Effector memory CD8-positive, alpha-beta T cell (primary cell): ENCODE results near the gene ENTPD1.
"Not testable (repeated sequence)": the region's sequence is repeated elsewhere in the genome, so short reads cannot be mapped to it uniquely, and the experiment has no call there.

Experiments used
- ATAC-seq: fragments of 150-1000 bp; cut with Tn5 transposase; replicated peaks from 2 replicates; pipeline ENCODE4 v1.10.0; 2021; ENCODE audit warnings: mild to moderate bottlenecking, moderate library complexity
- DNase-seq, 3 experiments: peaks; one replicate each; pipeline ENCODE4 v3.0.0; 2021
- H3K27ac Mint-ChIP-seq, 2 donors: one replicate each; pipeline ENCODE4 v1.8.0; 2022; ENCODE audit warnings: mild to moderate bottlenecking in 2 of 2, mixed read lengths in 2 of 2, moderate library complexity in 2 of 2
- H3K27me3 Mint-ChIP-seq, 2 donors: one replicate each; pipeline ENCODE4 v1.8.0; 2022; ENCODE audit warnings: mixed read lengths in 2 of 2
- H3K36me3 Mint-ChIP-seq: one replicate; pipeline ENCODE4 v1.8.0; 2022; ENCODE audit warnings: mild to moderate bottlenecking, moderate library complexity, mixed read lengths; ENCODE audit not compliant: insufficient read depth
- H3K4me1 Mint-ChIP-seq, 2 donors: one replicate each; pipeline ENCODE4 v1.8.0; 2022; ENCODE audit warnings: low read depth in 2 of 2, mixed read lengths in 2 of 2
- H3K4me3 Mint-ChIP-seq, 2 donors: one replicate each; pipeline ENCODE4 v1.8.0; 2022; ENCODE audit warnings: mild to moderate bottlenecking in 2 of 2, mixed read lengths in 2 of 2, moderate library complexity in 2 of 2
- H3K9me3 Mint-ChIP-seq, 2 donors: one replicate each; pipeline ENCODE4 v1.8.0; 2022; ENCODE audit warnings: mixed read lengths in 2 of 2

Gene ENTPD1

GRCh38 chr10:95847007-95847406 lies 91.0 kb downstream of the ENTPD1 start:
- no peak for ATAC-seq
- Mint-ChIP-seq H3K27me3 (peaks cover 0 to 11% of the 10 kb centered on the region in 2 donors), H3K4me1 (no peaks in the 10 kb centered on the region), H3K27ac (no peak overlapping the region), H3K9me3 (no peaks in the 10 kb centered on the region), H3K4me3 (no peak overlapping the region), H3K36me3 (no peaks in the 10 kb centered on the region)
- no peak for DNase-seq

- no peak overlapping the region for H3K4me3 Mint-ChIP-seq
- ATAC-seq (no peak), DNase-seq (no peak)
- H3K4me1 Mint-ChIP-seq = no peaks in the 10 kb centered on the region
- no peaks in the 10 kb centered on the region for H3K9me3 Mint-ChIP-seq
- peaks cover 0 to 5% of the 10 kb centered on the region in 2 donors for H3K27me3 Mint-ChIP-seq
- H3K27ac Mint-ChIP-seq = no peak overlapping the region
- H3K36me3 Mint-ChIP-seq = no peaks in the 10 kb centered on the region
Observed at GRCh38 chr10:95848841-95849240, 92.9 kb downstream of the ENTPD1 start.

- Mint-ChIP-seq H3K36me3 (no peaks in the 10 kb centered on the region), H3K4me1 (no peaks in the 10 kb centered on the region), H3K27me3 (peaks cover 2 to 8% of the 10 kb centered on the region in 2 donors), H3K4me3 (no peak overlapping the region), H3K9me3 (no peaks in the 10 kb centered on the region), H3K27ac (no peak overlapping the region)
- no peak for DNase-seq
- no peak for ATAC-seq
Observed at GRCh38 chr10:95850791-95851190, 94.8 kb downstream of the ENTPD1 start.

- Mint-ChIP-seq H3K9me3 (no peaks in the 10 kb centered on the region), H3K4me1 (peaks cover 6 to 7% of the 10 kb centered on the region in 2 donors), H3K36me3 (no peaks in the 10 kb centered on the region), H3K4me3 (no peak overlapping the region), H3K27me3 (peaks cover 16 to 25% of the 10 kb centered on the region in 2 donors), H3K27ac (no peak overlapping the region)
- DNase-seq = no peak
- no peak for ATAC-seq
Observed at GRCh38 chr10:95860166-95860940, 104.4 kb downstream of the ENTPD1 start.

- Mint-ChIP-seq H3K4me1 (peaks cover 6 to 7% of the 10 kb centered on the region in 2 donors), H3K27ac (no peak overlapping the region), H3K27me3 (peaks cover 11 to 17% of the 10 kb centered on the region in 2 donors), H3K9me3 (no peaks in the 10 kb centered on the region), H3K4me3 (no peak overlapping the region), H3K36me3 (no peaks in the 10 kb centered on the region)
- DNase-seq (no peak), ATAC-seq (no peak)
Observed at GRCh38 chr10:95861386-95861785, 105.4 kb downstream of the ENTPD1 start.

GRCh38 chr10:95864906-95865813 lies 109.2 kb downstream of the ENTPD1 start:
- peaks cover 6 to 7% of the 10 kb centered on the region in 2 donors for H3K4me1 Mint-ChIP-seq
- no peaks in the 10 kb centered on the region for H3K27me3 Mint-ChIP-seq
- H3K9me3 Mint-ChIP-seq = no peaks in the 10 kb centered on the region
- DNase-seq (peak; percentile 15 to 51 (median 45)), ATAC-seq (peak; percentile 99)
- H3K4me3 Mint-ChIP-seq = no peak overlapping the region
- peak overlapping the region in 1 of 2 donors; percentile 80 for H3K27ac Mint-ChIP-seq
- no peaks in the 10 kb centered on the region for H3K36me3 Mint-ChIP-seq

GRCh38 chr10:95865814-95866466 lies 110.0 kb downstream of the ENTPD1 start:
- DNase-seq (no peak), ATAC-seq (no peak)
- H3K36me3 Mint-ChIP-seq = peaks cover 3% of the 10 kb centered on the region
- H3K27me3 Mint-ChIP-seq = no peaks in the 10 kb centered on the region
- no peak overlapping the region for H3K27ac Mint-ChIP-seq
- no peaks in the 10 kb centered on the region for H3K9me3 Mint-ChIP-seq
- no peak overlapping the region for H3K4me3 Mint-ChIP-seq
- H3K4me1 Mint-ChIP-seq = peaks cover 6 to 7% of the 10 kb centered on the region in 2 donors

- H3K36me3 Mint-ChIP-seq = peaks cover 3% of the 10 kb centered on the region
- H3K4me3 Mint-ChIP-seq = no peak overlapping the region
- no peaks in the 10 kb centered on the region for H3K9me3 Mint-ChIP-seq
- H3K27me3 Mint-ChIP-seq = no peaks in the 10 kb centered on the region
- no peak overlapping the region for H3K27ac Mint-ChIP-seq
- peaks cover 6 to 7% of the 10 kb centered on the region in 2 donors for H3K4me1 Mint-ChIP-seq
- ATAC-seq (no peak), DNase-seq (no peak)
Observed at GRCh38 chr10:95866467-95866842, 110.5 kb downstream of the ENTPD1 start.

- H3K27ac Mint-ChIP-seq = no peak overlapping the region
- no peak for ATAC-seq
- H3K36me3 Mint-ChIP-seq = peaks cover 3% of the 10 kb centered on the region
Observed at GRCh38 chr10:95867866-95868265, 111.9 kb downstream of the ENTPD1 start.

GRCh38 chr10:95872158-95872711 lies 116.3 kb downstream of the ENTPD1 start:
- H3K4me3 Mint-ChIP-seq = no peak overlapping the region
- no peak for DNase-seq
- H3K27me3 Mint-ChIP-seq = no peaks in the 10 kb centered on the region
- H3K4me1 Mint-ChIP-seq = no peaks in the 10 kb centered on the region
- no peak overlapping the region for H3K27ac Mint-ChIP-seq
- H3K9me3 Mint-ChIP-seq = no peaks in the 10 kb centered on the region
- peaks cover 3% of the 10 kb centered on the region for H3K36me3 Mint-ChIP-seq
- no peak for ATAC-seq

More at GRCh38 chr10:95867866-95868265, 111.9 kb downstream of the ENTPD1 start:
- peaks cover 6 to 7% of the 10 kb centered on the region in 2 donors for H3K4me1 Mint-ChIP-seq
- no peaks in the 10 kb centered on the region for H3K9me3 Mint-ChIP-seq
- DNase-seq = no peak
- no peak overlapping the region for H3K4me3 Mint-ChIP-seq
- H3K27me3 Mint-ChIP-seq = no peaks in the 10 kb centered on the region

- DNase-seq (no peak), ATAC-seq (no peak)
- Mint-ChIP-seq H3K27me3 (no peaks in the 10 kb centered on the region), H3K27ac (no peak overlapping the region), H3K36me3 (peaks cover 3% of the 10 kb centered on the region), H3K9me3 (no peaks in the 10 kb centered on the region), H3K4me1 (no peaks in the 10 kb centered on the region), H3K4me3 (no peak overlapping the region)
Observed at GRCh38 chr10:95873139-95873538, 117.2 kb downstream of the ENTPD1 start.

- Mint-ChIP-seq H3K27me3 (no peaks in the 10 kb centered on the region), H3K4me1 (no peaks in the 10 kb centered on the region), H3K36me3 (peaks cover 3% of the 10 kb centered on the region), H3K27ac (no peak overlapping the region), H3K9me3 (no peaks in the 10 kb centered on the region), H3K4me3 (no peak overlapping the region)
- no peak for DNase-seq
- ATAC-seq = no peak
Observed at GRCh38 chr10:95873651-95874050, 117.7 kb downstream of the ENTPD1 start.

GRCh38 chr10:95874783-95875182 lies 118.8 kb downstream of the ENTPD1 start:
- ATAC-seq, H3K4me3 Mint-ChIP-seq, DNase-seq, H3K27ac Mint-ChIP-seq, H3K36me3 Mint-ChIP-seq, H3K9me3 Mint-ChIP-seq, H3K4me1 Mint-ChIP-seq, H3K27me3 Mint-ChIP-seq: not testable (repeated sequence)
